ENCODE results near the gene KCNK7. TPM values are rescaled to one million over a fixed set of nuclear protein-coding genes. Genes with fewer than 3 reads are reported as not detected.

Gene KCNK7
- total RNA-seq, 2 experiments from 2014 or later, result 0.27 to 0.37 TPM

DNA sequence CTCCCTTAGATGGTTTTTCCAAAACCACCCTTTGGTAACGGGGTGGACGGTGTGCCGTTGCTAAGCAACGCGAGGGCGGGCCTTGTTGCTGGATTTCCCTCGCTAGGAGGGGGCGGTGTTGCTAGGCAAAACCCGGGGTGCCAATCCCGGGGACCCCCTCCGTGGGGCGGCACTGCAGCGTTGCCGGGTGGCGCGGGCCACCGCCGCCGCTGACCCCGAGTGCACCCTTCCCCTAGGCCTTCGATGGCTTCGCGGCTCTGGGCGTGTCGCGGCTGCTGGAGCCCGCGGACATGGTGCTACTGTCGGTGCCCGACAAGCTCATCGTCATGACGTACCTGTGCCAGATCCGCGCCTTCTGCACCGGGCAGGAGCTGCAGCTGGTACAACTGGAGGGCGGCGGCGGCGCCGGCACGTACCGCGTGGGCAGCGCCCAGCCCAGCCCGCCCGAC, 10.9 kb downstream of the KCNK7 start:
- intact Hi-C loops (cut with DNase I, micrococcal nuclease), result loop anchor here in 1 of 2 experiments (5.0 kb wide), 1 partner anchor 217 kb away; no protein-coding TSS in a partner anchor
- H3K4me1 Mint-ChIP-seq, result peaks cover 37% of the 10 kb centered on the region
- no peak for DNase-seq
- no peak overlapping the region for H3K4me3 Mint-ChIP-seq
- no peaks in the 10 kb centered on the region for H3K27me3 Mint-ChIP-seq
- no peaks in the 10 kb centered on the region for H3K9me3 Mint-ChIP-seq (ENCODE audit: low read depth)
- POLR2A ChIA-PET, result interaction anchor here (1.1 kb wide), 1 partner anchor 9 kb away, joined by 4 read pairs; no protein-coding TSS in a partner anchor
- no peak overlapping the region for H3K27ac Mint-ChIP-seq
- ATAC-seq, result no peak
- CTCF ChIA-PET, result interaction anchor here (0.9 to 1.8 kb wide), 3 partner anchors 8 to 13 kb away, joined by 3 to 5 read pairs (median 3); no protein-coding TSS in a partner anchor
- peaks cover 53% of the 10 kb centered on the region for H3K36me3 Mint-ChIP-seq (ENCODE audit: low read depth)

GRCh38 chr11:65584106-65584505, 11.5 kb downstream of the KCNK7 start:
- intact Hi-C loops (cut with DNase I, micrococcal nuclease), result no loop called here
- ChIA-PET CTCF (interaction anchor here (1.1 to 1.8 kb wide), 2 partner anchors 9 to 13 kb away, joined by 3 to 5 read pairs; no protein-coding TSS in a partner anchor), POLR2A (no interaction called here)
- DNase-seq (no peak), ATAC-seq (no peak)
- Mint-ChIP-seq H3K4me3 (no peak overlapping the region), H3K36me3 (ENCODE audit: low read depth) (peaks cover 59% of the 10 kb centered on the region), H3K27me3 (no peaks in the 10 kb centered on the region), H3K4me1 (peaks cover 35% of the 10 kb centered on the region), H3K27ac (no peak overlapping the region), H3K9me3 (ENCODE audit: low read depth) (no peaks in the 10 kb centered on the region)

DNA sequence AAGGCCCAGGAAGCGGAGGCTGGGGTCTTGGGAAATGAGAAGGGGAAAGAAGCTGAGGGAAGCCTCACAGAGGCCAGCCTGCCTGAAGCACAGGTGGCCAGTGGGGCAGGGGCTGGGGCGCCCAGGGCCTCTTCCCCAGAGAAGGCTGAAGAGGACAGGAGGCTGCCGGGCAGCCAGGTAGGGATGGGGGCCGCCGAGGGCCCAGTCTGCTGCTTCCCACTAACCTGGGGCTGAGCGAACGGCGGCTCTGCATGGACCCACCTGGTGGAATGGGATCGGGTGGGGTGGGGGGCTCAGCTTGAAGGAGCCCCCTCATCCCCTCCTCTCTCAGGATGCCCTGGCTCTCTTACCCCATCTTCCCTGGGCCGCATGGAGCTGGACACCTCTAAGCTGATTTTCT, 12.0 kb downstream of the KCNK7 start:
- peak overlapping the region; percentile 37 for H3K27ac Mint-ChIP-seq

GRCh38 chr11:65581928-65582327, 13.7 kb downstream of the KCNK7 start:
- ATAC-seq (no peak), DNase-seq (no peak)
- Mint-ChIP-seq H3K36me3 (ENCODE audit: low read depth) (peaks cover 56% of the 10 kb centered on the region), H3K4me1 (peaks cover 25% of the 10 kb centered on the region), H3K9me3 (ENCODE audit: low read depth) (no peaks in the 10 kb centered on the region), H3K27ac (no peak overlapping the region), H3K4me3 (no peak overlapping the region), H3K27me3 (no peaks in the 10 kb centered on the region)
- ChIA-PET CTCF (interaction anchor here (0.7 kb wide), 1 partner anchor 8 kb away, joined by 4 read pairs; no protein-coding TSS in a partner anchor), POLR2A (interaction anchor here (0.6 kb wide), 1 partner anchor 33 kb away, joined by 7 read pairs; no protein-coding TSS in a partner anchor)
- intact Hi-C loops (cut with DNase I, micrococcal nuclease), result no loop called here

More for the DNA sequence above, 12.0 kb downstream of the KCNK7 start:
- intact Hi-C loops (cut with DNase I, micrococcal nuclease), result no loop called here
- ATAC-seq (no peak), DNase-seq (no peak)
- Mint-ChIP-seq H3K4me3 (no peak overlapping the region), H3K4me1 (peaks cover 31% of the 10 kb centered on the region), H3K36me3 (ENCODE audit: low read depth) (peaks cover 62% of the 10 kb centered on the region), H3K9me3 (ENCODE audit: low read depth) (no peaks in the 10 kb centered on the region), H3K27me3 (no peaks in the 10 kb centered on the region)
- ChIA-PET CTCF (interaction anchor here (1.1 to 1.8 kb wide), 2 partner anchors 10 to 12 kb away, joined by 3 to 5 read pairs; no protein-coding TSS in a partner anchor), POLR2A (no interaction called here)

GRCh38 chr11:65580756-65581155, 14.8 kb downstream of the KCNK7 start:
- intact Hi-C loops (cut with DNase I, micrococcal nuclease), result no loop called here
- DNase-seq (no peak), ATAC-seq (no peak)
- Mint-ChIP-seq H3K27ac (no peak overlapping the region), H3K9me3 (ENCODE audit: low read depth) (no peaks in the 10 kb centered on the region), H3K4me3 (no peak overlapping the region), H3K36me3 (ENCODE audit: low read depth) (peaks cover 51% of the 10 kb centered on the region), H3K4me1 (peaks cover 18% of the 10 kb centered on the region), H3K27me3 (no peaks in the 10 kb centered on the region)
- ChIA-PET CTCF (interaction anchor here (0.9 kb wide), 1 partner anchor 36 kb away, joined by 3 read pairs; no protein-coding TSS in a partner anchor), POLR2A (no interaction called here)

DNA sequence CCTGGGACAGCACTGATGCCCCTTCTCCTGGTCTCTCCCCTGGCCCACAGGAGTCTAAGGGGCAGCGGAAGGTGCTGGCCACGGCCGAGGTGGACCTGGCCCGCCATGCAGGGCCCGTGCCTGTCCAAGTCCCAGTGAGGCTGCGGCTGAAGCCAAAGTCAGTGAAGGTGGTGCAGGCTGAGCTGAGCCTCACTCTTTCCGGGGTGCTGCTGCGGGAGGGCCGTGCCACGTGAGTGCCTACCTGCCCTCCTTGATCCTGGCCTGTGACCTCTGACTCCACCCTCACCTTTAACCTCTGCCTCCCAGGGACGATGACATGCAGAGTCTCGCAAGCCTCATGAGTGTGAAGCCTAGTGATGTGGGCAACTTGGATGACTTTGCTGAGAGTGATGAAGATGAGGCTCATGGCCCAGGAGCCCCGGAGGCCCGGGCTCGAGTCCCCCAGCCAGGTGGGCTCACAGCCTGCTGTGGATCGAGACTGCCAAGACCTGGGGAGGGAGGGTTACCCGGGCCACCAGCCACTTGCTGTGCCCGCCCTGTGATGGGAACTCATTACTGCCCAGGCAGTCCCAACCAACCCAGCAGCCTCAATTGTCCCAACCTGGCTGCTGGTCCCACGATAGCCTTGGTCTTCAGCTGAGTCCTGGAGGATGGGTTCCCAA, 15.4 kb downstream of the KCNK7 start:
- ATAC-seq (no peak), DNase-seq (no peak)
- Mint-ChIP-seq H3K4me3 (no peak overlapping the region), H3K27ac (no peak overlapping the region), H3K9me3 (ENCODE audit: low read depth) (no peaks in the 10 kb centered on the region), H3K4me1 (peaks cover 22% of the 10 kb centered on the region), H3K27me3 (no peaks in the 10 kb centered on the region), H3K36me3 (ENCODE audit: low read depth) (peaks cover 53% of the 10 kb centered on the region)
- intact Hi-C loops (cut with DNase I, micrococcal nuclease), result no loop called here
- POLR2A ChIA-PET, result no interaction called here
- CTCF ChIA-PET, result no interaction called here

GRCh38 chr11:65579291-65579690, 16.3 kb downstream of the KCNK7 start:
- peaks cover 28% of the 10 kb centered on the region for H3K4me1 Mint-ChIP-seq
- ATAC-seq, result no peak
- POLR2A ChIA-PET, result no interaction called here
- CTCF ChIA-PET, result interaction anchor here (0.6 to 1.1 kb wide), 2 partner anchors 37 to 165 kb away, joined by 3 read pairs; no protein-coding TSS in a partner anchor
- intact Hi-C loops (cut with DNase I, micrococcal nuclease), result loop anchor here in 1 of 2 experiments (5.0 kb wide), 1 partner anchor 83 kb away; the partner anchor contains the start of gene RELA
- H3K9me3 Mint-ChIP-seq (ENCODE audit: low read depth), result no peaks in the 10 kb centered on the region
- H3K4me3 Mint-ChIP-seq, result no peak overlapping the region
- H3K27me3 Mint-ChIP-seq, result no peaks in the 10 kb centered on the region
- peaks cover 52% of the 10 kb centered on the region for H3K36me3 Mint-ChIP-seq (ENCODE audit: low read depth)
- no peak overlapping the region for H3K27ac Mint-ChIP-seq
- DNase-seq, result no peak

- Mint-ChIP-seq H3K4me1 (peaks cover 29% of the 10 kb centered on the region), H3K4me3 (peak overlapping the region; percentile 90), H3K9me3 (ENCODE audit: low read depth) (no peaks in the 10 kb centered on the region), H3K27me3 (no peaks in the 10 kb centered on the region), H3K36me3 (ENCODE audit: low read depth) (peaks cover 52% of the 10 kb centered on the region), H3K27ac (peak overlapping the region; percentile 2)
- POLR2A ChIA-PET, result no interaction called here
- no peak for DNase-seq
- intact Hi-C loops (cut with DNase I, micrococcal nuclease), result loop anchor here in 1 of 2 experiments (5.0 kb wide), 1 partner anchor 84 kb away; the partner anchor contains the start of gene RELA
- no peak for ATAC-seq
- CTCF ChIA-PET, result interaction anchor here (1.1 to 2.9 kb wide), 2 partner anchors 15 to 37 kb away, joined by 3 to 13 read pairs; no protein-coding TSS in a partner anchor
Measured at GRCh38 chr11:65578667-65579066, 16.9 kb downstream of the KCNK7 start.

DNA sequence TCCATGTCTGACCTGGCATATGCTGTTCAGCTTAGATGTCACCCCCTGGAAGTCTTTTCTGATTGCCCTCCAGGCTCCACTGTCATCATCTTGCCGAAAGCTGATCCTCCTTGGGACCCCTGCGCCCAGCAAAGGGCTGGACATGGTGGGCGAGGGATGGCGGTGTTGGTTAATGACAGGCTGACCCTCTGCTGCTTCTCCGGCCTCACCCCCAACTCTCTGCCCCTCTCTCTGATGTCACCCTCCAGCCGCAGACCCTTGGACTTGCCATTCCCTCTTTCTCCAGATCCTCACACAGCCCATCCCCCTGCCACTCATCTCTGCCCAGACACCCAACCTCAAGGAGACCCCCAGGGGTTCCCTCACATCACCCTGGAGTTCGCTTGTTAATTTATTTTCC, 17.5 kb downstream of the KCNK7 start:
- intact Hi-C loops (cut with DNase I, micrococcal nuclease), result loop anchor here in 1 of 2 experiments (5.0 kb wide), 1 partner anchor 84 kb away; the partner anchor contains the start of gene RELA
- Mint-ChIP-seq H3K27me3 (no peaks in the 10 kb centered on the region), H3K36me3 (ENCODE audit: low read depth) (peaks cover 51% of the 10 kb centered on the region), H3K9me3 (ENCODE audit: low read depth) (no peaks in the 10 kb centered on the region), H3K4me1 (peaks cover 33% of the 10 kb centered on the region), H3K27ac (peak overlapping the region; percentile 2), H3K4me3 (peak overlapping the region; percentile 90)
- ATAC-seq, result no peak
- ChIA-PET CTCF (interaction anchor here (1.1 to 3.6 kb wide), 3 partner anchors 9 to 36 kb away, joined by 3 to 56 read pairs (median 13); no protein-coding TSS in a partner anchor), POLR2A (no interaction called here)
- DNase-seq, result no peak

DNA sequence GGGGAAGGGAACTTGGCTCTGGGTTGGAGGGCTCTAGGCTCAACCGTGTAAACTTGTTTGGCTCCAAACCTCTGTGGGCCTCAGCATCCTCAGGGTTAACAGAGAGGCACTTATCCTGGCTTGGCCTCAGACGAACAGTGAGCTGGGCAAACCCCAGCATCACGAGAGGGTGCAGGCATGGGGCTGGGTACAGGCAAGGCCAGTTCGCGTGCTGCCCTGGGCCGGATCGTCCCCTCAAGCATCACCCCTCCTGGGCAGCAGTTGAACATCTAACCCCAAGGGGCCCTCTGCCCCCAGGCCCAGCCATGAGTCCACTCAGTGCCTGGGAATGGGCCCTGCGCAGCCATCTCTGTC, 17.9 kb downstream of the KCNK7 start:
- ATAC-seq (no peak), DNase-seq (no peak)
- H3K4me3 Mint-ChIP-seq, result peak overlapping the region; percentile 90
- intact Hi-C loops (cut with DNase I, micrococcal nuclease), result loop anchor here in 1 of 2 experiments (5.0 kb wide), 1 partner anchor 85 kb away; the partner anchor contains the start of gene RELA
- no peaks in the 10 kb centered on the region for H3K9me3 Mint-ChIP-seq (ENCODE audit: low read depth)
- H3K27me3 Mint-ChIP-seq, result no peaks in the 10 kb centered on the region
- POLR2A ChIA-PET, result interaction anchor here (1.0 kb wide), 2 partner anchors 11 to 81 kb away, joined by 3 read pairs; no protein-coding TSS in a partner anchor
- CTCF ChIA-PET, result interaction anchor here (2.9 to 3.6 kb wide), 3 partner anchors 9 to 37 kb away, joined by 13 to 56 read pairs (median 20); no protein-coding TSS in a partner anchor
- H3K4me1 Mint-ChIP-seq, result peaks cover 35% of the 10 kb centered on the region
- no peak overlapping the region for H3K27ac Mint-ChIP-seq
- peaks cover 49% of the 10 kb centered on the region for H3K36me3 Mint-ChIP-seq (ENCODE audit: low read depth)

All from activated CD4-positive, alpha-beta T cell treated with anti-CD3 and anti-CD28 coated beads for 36 hours (primary cell).